Non-pigmented ciliary epithelial cell (primary cell): ENCODE measurements around the gene RASA1.

Experiments
- DNase-seq: peaks from one replicate; pipeline ENCODE4 v3.0.0-alpha.2; 2010; ENCODE audit warnings: low read depth

The RASA1 gene

DNA sequence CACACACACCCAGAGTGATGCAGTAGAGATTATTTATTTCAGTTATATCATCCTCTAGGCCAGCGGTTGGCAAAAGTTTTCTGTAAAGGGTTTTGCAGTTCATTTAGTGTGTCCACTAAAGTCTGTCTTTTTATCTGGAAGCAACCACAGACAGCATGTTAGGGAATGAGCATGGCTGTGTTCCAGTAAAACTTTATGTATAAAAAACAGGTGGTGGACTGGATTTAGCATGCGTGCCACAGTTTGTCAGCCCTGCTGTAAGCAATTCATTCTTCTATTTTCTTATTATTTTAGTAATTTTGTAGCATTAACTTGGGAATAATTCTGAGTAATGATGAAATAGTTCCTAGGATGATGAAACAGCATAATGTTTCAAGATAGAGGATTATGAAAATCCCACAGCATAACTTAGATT, 93.4 kb downstream of the RASA1 start:
- DNase-seq: no peak

DNA sequence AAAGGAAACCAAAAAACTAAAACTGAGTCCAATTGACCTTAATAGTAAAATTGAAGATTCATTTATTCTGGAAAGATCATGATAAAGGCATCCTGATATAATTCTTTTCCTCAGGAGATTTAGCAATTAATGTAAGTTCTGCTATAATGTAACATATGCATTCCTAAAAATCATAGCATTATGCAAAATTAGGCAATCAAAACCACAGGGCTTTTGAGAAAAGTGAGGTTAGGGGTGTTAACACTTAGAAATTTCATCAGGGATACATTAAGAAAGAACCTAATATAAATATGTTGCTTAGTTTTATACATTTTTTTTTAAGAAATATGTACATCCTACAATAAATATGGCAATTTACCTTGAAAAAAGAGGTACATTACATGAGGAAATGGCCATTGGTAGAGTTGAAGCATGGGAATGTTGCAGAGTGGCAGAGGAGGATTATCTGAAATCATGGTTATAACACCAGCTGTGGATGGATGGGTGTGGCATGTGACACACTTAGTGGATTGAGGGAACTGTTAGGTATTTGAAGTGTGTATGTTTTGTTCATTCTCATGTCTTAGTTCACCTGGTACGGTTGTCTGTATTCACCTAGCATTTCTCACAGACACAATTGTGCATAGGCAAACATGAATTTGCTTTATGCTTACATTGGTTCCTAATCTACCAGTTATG, 94.0 kb downstream of the RASA1 start:
- DNase-seq: no peak

DNA sequence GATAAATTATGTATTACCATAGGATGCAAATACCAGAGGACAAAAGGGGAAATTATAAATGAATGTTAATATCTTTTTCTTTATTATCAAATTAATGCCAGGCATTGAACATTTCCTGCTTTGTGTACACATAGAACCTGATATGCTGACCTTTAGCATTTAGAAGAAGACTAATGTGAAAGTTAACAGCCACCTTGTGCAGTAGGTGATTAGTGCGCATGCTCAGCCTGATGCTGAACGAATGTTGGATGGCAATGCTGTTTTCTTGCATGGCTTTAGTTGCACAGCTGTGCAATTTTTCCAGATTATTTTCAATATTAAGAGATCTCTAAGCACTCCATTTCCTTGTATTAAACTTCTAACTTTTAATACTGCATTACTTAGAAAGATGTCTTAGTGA, 99.6 kb downstream of the RASA1 start:
- DNase-seq: no peak

DNA sequence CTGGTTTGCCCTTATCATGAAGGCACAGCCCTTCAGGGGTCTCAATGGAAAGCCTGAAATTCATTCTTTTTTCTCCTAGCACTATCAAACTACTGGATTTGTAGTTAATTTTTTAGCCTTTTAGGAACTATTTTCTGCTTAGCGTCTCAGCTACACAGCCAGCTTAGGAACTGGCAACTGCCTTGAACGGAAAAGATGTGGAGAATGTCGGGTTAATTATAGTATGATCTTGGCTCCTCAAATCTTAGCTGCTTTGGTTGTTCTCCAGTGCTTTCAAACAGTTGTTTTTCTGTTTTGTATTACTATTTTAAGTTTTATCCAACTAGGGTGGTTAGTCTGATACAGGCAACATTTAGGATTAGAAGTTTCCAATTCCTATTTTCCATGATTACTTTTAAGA, 100.9 kb downstream of the RASA1 start:
- DNase-seq: no peak

DNA sequence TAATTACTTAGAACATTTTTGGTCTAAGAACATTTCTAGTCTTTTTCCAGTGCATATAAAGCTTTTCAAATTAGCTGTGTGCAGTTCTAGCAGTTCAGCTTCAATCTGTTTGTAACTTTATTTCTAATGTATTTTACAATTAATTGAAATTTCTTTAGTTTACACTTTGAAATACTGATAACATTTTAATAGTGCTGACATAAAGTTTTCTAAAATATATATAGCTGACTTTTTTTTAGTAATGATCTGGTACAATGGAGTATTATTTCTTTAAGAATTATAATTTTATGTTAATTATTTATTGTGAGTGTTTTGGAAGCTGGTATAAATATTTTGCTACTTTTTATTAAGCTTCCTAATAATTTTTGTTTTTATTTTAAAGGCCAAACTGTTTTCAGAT, 101.7 kb downstream of the RASA1 start:
- DNase-seq: no peak

DNA sequence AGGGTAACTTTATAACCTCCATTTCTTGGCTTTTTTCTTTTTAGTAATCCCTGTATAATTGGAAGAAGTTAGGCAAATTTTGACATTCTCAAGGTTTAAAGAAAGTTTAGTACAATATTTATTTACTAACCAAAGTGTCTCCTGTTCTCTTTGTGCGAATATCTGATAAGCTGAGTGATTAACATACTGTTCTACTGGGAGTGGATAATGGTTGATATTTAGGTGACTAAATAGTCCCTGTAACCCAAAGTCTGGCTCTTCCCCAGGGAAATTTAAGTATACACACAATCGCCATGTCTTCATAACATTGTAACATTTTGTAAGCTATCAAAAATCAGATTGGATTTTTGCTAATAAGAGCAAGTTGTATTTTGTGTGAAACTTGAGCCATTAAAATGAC, 105.0 kb downstream of the RASA1 start:
- DNase-seq: no peak

DNA sequence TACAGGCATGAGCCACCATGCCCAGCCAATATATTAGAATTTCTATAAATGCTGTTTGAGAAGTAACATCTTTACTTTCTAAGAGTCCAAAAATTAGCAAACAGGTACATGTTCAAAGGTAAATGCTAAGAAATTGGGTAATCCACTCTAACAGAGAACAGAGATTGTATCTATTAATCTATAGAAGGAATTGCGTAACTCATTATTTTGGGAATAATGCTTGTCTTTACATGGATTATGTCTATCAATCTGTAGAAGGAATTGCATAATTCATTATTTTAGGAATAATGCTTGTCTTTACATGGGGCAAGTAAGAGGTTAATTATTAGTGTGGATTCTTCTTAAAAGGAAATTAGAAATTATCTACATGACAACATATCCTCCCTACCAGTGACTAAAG, 114.5 kb downstream of the RASA1 start:
- DNase-seq: no peak

DNA sequence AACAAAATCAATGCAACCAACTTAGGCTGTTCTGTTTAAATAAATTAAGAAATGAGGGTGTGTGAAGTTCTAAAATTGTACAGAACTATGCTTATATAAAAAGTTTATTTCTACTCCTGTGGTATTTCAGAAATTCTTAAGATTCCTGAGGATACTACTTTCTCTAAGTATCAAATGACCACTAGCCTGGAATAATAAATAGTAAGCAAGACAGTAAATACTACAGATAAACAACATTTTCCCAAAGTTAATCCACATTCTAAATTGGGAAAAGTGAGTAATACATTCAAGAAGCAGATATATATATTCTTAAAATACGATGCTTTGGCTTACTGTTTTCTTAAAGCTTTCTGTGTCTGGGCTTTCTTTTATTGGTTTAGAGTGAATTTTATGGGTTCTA, 115.5 kb downstream of the RASA1 start:
- DNase-seq: no peak

DNA sequence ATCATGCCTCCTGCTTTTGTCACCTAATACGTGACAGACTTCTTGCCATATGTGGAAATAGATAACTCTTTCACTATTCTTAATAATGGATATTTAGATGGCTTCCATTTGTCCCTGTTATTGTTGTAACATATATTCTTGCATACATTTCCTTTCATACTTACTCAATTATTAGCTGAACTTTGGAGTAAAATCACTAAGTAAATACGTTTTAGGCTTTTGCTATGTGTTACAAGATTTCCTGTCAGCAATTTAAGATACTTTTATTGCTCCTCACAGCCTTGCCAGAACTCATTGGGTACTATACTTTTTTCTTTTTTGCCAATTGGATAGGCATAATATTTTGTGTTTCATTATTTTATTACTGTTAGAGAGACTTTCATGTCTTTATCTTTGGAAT, 118.1 kb downstream of the RASA1 start:
- no peak for DNase-seq

DNA sequence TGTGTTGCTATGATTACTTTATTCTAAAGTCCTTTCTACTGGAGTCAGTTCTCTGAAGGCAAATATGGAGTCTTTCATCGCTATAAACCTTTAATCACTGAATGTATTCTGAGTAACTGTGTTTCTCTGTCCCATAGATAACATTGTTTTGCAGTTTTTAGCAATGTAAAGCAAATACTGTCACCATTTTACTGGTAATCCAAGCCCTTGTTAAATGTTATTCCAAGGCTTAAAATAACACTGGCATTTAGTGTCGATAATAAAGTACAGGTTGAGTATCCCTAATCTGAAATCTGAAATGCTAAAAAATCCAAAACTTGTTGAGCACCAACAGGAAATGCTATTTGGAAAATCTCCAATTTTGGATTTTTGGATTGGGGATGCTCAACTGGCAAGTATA, 120.4 kb downstream of the RASA1 start:
- DNase-seq: no peak

DNA sequence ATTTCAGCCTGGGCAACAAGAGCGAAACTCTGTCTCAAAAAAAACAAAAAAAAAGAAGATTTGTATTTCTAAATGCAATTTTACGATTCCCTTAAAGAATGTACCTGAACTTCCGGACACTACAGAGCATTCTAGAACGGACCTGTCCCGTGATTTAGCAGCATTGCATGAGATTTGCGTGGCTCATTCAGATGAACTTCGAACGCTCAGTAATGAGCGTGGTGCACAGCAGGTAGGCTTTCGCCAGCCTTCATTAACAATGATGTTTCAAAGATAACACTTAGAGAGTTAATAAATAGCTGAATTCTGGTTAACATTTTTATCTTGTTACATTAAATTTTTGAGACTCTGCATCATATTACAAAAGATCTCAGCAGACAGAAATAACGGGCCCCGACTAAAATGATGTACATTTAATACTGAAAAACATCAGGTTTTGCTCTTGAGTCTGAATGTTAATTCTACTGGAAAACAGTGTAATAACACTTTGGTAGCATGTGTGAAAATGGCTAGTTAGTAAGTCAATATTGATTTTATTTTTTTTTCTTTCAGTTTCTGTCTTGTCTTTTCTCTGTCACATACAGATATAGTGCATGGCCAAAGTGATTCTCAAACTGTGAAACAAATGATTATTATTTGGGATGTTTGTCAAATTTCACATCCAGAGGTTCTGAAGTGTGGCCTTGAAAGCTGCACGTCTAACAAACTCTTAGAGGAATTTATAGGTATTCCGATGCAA, 121.8 kb downstream of the RASA1 start:
- no peak for DNase-seq

DNA sequence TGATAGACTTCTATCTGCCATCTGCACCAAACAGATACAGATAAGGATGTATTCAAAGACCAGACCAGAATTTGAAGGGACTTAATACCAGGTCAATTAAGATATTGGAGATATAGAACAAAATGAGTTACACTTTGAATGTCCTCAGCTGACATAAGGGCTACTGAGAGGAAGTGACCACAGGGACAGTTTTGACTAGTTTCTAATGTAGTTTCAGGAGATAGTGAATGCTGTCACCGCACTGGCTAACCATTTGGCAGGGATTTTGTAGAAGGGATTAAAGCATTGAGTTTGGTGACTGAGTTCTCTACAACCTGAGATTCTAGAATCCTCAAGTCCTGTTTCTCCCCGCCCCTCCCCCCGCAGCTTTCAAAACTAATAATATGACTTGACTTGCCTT, 122.4 kb downstream of the RASA1 start:
- DNase-seq: no peak

DNA sequence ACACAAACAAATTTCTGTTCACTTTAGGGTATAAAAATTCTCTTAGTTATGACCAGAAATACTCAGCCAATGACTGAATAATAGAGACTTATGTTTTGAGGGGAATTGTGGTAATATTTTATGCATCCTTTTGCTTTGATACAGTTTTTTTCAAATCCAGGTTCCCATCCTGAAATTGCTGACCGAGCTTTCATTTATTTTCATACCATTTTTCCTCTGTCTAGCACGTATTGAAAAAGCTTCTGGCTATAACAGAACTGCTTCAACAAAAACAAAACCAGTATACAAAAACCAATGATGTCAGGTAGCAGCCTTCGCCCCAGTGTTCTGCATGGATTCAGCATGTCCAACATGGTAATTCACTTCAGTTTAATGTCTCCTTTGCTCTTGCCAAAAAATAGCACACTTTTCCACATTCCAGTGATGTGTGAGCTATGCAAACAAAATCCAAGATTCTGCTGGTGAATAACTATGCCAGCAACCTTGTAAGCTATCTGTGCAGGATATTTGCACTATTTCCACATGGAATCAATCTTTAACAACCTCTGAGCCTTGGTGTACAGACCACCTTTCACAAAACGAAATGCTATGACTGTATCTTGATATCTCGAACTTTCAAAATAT, 123.0 kb downstream of the RASA1 start:
- no peak for DNase-seq

DNA sequence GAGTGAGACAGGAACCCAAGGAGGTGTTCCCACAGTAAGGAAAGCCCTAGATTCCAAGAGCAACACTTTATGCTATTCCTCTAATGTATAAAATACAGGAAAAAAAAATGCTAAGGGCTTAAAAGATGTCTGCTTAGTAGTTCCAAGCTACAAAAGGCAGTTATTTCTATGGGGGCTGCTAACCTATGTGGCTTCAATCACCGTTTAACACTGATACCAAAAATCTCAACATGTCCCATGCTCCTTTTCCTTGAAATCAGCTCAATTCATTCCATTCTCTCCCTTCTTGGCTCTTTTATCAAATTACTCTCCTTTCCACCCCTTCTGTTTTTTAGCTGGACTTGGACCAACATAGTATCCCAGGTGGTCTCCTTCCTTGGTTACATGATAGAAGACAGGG, 124.5 kb downstream of the RASA1 start:
- no peak for DNase-seq

DNA sequence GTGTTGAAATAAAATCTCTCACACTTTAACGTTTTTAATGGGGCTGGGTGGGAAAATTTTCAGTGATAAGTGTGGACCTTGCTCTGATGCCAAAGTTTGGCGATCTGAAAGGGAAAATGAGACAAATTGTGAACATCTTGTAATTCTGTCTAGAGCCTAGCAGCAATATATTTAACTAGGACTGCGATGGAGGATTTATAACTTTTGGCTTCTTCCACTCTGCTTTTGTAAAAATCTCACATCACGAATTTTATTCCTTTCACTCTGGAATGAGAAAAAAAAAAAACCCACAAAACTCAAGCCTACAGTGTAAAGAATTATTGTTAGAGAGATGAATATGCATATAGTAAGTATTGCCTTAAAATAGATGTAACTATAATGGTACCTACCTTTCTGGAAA, 125.1 kb downstream of the RASA1 start:
- no peak for DNase-seq

DNA sequence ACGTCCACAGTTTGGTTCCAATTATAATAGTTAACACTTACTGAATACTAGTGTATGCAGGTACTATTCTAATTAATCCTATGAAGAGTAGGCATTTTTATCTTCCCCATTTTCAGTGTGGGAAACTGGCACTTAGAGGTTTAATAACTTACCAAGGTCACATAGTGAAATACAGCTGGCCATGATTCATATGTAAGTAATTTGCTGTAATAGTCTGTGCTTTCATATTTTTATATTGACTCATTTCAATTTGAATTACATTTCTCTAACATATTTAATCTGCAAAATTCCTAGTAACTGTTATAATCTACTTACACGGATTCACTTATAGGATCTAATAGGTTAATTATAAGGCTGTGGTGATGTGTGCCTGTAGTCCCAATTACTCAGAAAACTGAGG, 125.6 kb downstream of the RASA1 start:
- peak; percentile 68 for DNase-seq

DNA sequence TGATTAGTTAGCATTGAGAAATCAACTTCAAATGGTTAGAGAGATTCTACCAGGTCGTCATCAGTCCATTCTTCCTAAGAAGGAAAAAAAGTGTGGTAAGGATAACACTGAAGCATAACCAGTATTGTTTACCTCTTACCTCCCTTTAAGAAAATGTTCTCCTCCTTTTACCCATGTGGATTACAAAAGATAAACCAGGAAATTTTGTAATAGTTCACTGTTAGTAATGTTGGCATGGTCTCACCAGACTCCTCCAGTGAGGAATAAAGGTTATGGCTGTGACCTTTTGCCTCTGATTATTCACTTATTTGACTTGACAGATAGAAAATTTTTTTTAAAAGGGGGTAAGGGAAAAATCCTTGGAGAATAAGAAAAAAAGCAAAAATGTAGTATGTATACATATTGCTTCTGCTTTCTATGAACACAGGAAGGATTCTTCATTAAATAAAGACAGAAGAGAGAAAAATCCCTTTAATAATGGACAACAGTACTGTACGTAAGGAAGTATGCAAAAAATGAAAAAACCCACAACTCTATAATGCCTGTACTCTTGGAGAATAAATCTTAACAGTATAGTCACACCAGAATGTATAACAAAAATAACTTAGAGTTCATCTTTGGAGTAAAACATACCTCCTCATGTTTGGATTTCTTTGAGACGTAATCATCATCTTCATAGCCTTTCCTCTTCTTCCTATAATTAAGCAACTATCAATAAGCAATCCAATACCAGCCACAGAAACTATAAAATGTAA, 126.9 kb downstream of the RASA1 start:
- no peak for DNase-seq

DNA sequence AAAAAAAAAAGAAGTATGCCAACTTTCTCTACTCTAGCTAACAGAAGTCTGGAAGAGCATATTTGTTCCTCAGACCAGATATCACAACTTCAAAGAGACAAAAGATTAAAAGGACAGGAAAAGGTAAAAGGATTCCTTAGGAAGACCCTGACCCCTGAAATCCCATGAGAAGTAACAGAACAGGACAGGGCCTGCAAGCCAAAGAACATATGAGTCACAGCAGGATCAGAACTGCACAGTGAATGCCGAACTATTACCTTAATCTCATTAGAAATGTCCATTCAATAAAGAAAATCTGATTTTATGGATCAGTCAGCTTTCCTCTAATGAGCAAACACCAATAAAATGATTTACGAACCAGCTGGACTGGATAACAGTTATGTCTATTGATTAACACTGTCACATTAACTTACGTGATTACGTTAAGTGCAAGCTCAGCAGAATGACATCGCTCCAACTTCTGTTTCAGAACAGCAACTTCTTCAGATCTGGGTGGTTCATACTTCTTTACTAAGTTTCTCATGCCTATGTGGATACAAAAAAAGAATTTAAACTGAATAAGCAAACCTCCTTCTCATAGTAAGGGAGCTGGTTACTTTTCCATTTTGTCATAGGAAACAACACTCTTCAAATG, 131.4 kb downstream of the RASA1 start:
- no peak for DNase-seq

DNA sequence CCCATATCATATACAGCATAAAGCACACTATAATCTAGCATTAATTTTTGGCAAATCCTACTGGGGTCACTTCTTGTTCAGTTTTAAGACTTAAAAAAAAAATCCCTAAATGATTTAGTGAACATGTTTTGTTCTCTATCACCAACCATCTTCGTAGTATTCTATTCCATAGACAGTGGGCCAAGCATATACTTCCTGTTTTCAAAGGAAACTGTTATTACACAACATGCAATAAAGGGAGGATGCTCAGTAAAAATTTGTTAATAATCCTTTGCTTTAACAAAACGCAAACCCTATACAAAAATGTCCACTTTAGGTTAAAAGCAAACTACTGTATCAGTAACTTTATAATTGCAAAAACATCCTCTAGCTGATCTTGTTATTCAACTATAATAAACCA, 132.0 kb downstream of the RASA1 start:
- no peak for DNase-seq

DNA sequence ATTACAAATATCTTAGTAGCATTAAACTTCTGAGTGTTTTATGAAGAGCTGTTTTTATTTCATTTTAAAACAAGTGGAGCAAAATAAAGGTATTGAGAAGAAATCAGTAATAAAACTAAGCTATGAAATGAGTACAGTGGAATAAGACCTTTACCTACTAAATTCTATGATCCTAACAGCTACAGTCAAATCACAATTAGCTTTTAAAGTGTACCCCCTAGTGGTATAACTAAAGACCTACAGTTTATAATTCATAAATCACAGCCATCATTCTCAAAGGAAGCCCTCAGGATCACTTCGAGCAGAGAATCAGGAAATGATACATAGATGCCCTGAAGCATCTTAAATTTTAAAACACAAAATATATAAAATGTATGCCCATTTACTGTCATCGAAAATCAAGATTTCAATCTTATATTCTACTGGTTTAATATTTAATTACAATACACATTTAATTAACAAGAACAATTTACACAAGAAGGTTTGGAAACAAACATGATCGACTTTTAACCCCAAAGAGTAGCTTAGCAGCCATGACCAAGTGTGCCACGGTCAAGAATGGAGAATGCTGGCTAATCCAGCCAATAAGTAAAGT, 132.7 kb downstream of the RASA1 start:
- DNase-seq: no peak

DNA sequence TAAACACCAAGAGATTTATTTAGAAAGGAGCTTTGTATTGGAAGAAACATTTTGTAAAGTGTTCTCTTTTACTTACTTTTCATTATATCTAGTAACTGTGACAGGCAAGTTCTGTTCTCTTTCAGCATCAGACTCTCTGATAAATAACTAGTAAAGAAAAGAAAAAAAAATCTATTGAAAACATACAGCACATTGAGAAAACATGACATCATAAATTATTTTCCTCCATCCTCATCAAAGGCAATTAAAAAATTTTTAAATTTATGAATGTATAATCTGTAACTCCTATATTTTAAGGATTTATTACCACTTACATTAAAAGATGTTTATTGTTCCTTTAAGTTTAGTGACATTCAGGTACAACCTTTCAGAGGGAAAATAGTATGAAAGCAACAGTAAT, 133.9 kb downstream of the RASA1 start:
- no peak for DNase-seq

DNA sequence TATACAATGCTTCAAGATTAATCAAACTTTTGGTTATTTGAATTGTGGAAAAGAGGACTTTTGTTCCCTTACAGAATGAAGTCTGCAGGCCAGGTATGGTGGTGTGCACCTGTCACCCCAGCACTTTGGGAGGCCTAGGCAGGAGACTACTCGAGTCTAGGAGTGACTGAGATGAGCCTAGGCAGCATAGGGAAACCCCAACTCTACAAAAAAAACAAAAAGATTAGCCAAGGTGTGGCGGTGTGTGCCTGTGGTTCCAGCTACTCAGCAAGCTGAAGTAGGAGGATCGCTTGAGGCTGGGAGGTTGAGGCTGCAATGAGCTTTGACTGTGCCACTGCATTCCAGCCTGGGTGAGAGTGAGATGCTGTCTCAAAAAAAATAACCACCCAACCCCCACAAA, 135.7 kb downstream of the RASA1 start:
- no peak for DNase-seq
